H9 (cell line): ENCODE results near the gene ATP2B2. TPM values are rescaled to one million over a fixed set of nuclear protein-coding genes. Genes with fewer than 3 reads are reported as not detected.

Experiments used
- DNase-seq: peaks from one replicate; pipeline ENCODE4 v3.0.0-alpha.2; 2017
- H2AFZ ChIP-seq: one replicate; pipeline ENCODE4 v1.6.1; 2013; ENCODE audit warnings: mild to moderate bottlenecking, low read length, control low read depth, moderate library complexity
- H2AK5ac ChIP-seq: 2 replicates; pipeline ENCODE4 v1.6.1; 2013; ENCODE audit warnings: low read length, control low read depth, mixed read lengths; ENCODE audit not compliant: insufficient read length
- H2BK120ac ChIP-seq: one replicate; pipeline ENCODE4 v1.6.1; 2013; ENCODE audit warnings: low read depth, mild to moderate bottlenecking, low read length, control low read depth, inconsistent platforms; ENCODE audit not compliant: poor library complexity, severe bottlenecking
- H2BK12ac ChIP-seq: 2 replicates; pipeline ENCODE4 v1.6.1; 2013; ENCODE audit warnings: low read length, control low read depth, mixed read lengths, low read depth; ENCODE audit not compliant: insufficient read length
- H2BK15ac ChIP-seq: 2 replicates; pipeline ENCODE4 v1.6.1; 2013; ENCODE audit warnings: low read depth, low read length, control low read depth
- H2BK20ac ChIP-seq: one replicate; pipeline ENCODE4 v1.6.1; 2013; ENCODE audit warnings: low read depth, mild to moderate bottlenecking, low read length, control low read depth, inconsistent platforms; ENCODE audit not compliant: poor library complexity, severe bottlenecking
- H2BK5ac ChIP-seq: 2 replicates; pipeline ENCODE4 v1.6.1; 2013; ENCODE audit warnings: low read length, control low read depth, mixed read lengths; ENCODE audit not compliant: insufficient read length
- H3K14ac ChIP-seq: 2 replicates; pipeline ENCODE4 v1.6.1; 2013; ENCODE audit warnings: low read length, control low read depth; ENCODE audit not compliant: insufficient read depth
- H3K18ac ChIP-seq: 2 replicates; pipeline ENCODE4 v1.6.1; 2013; ENCODE audit warnings: low read depth, mild to moderate bottlenecking, mixed read lengths, low read length, control low read depth; ENCODE audit not compliant: insufficient read length
- H3K23ac ChIP-seq: 2 replicates; pipeline ENCODE4 v1.6.1; 2013; ENCODE audit warnings: low read length, control low read depth, mixed read lengths, low read depth; ENCODE audit not compliant: insufficient read length
- H3K23me2 ChIP-seq: 2 replicates; pipeline ENCODE4 v1.6.1; 2013; ENCODE audit warnings: low read depth, mild to moderate bottlenecking, mixed read lengths, low read length, control low read depth; ENCODE audit not compliant: insufficient read length, poor library complexity, severe bottlenecking
- H3K27ac ChIP-seq: 2 replicates; pipeline ENCODE4 v1.5.1; 2013; ENCODE audit warnings: low read length, control low read depth, mixed read lengths, low read depth; ENCODE audit not compliant: insufficient read length
- H3K27me3 ChIP-seq: 2 replicates; pipeline ENCODE4 v1.6.1; 2013; ENCODE audit warnings: low read length, control low read depth, inconsistent platforms; ENCODE audit not compliant: insufficient read depth
- H3K4ac ChIP-seq: 2 replicates; pipeline ENCODE4 v1.6.1; 2013; ENCODE audit warnings: low read depth, mild to moderate bottlenecking, control low read depth, inconsistent platforms, low read length, moderate library complexity
- H3K4me1 ChIP-seq: 2 replicates; pipeline ENCODE4 v1.6.1; 2013; ENCODE audit warnings: low read length, control low read depth, inconsistent platforms; ENCODE audit not compliant: insufficient read depth
- H3K4me2 ChIP-seq: 2 replicates; pipeline ENCODE4 v1.6.1; 2013; ENCODE audit warnings: low read length, control low read depth, mixed read lengths; ENCODE audit not compliant: insufficient read length, insufficient read depth
- H3K56ac ChIP-seq: 2 replicates; pipeline ENCODE4 v1.6.1; 2013; ENCODE audit warnings: low read depth, mild to moderate bottlenecking, mixed read lengths, low read length, control low read depth; ENCODE audit not compliant: insufficient read length
- H3K79me1 ChIP-seq: 2 replicates; pipeline ENCODE4 v1.6.1; 2013; ENCODE audit warnings: low read depth, mild to moderate bottlenecking, moderate library complexity, low read length, control low read depth, inconsistent platforms; ENCODE audit not compliant: insufficient read depth, poor library complexity, severe bottlenecking
- H3K79me2 ChIP-seq: 2 replicates; pipeline ENCODE4 v1.6.1; 2013; ENCODE audit warnings: low read length, control low read depth, inconsistent platforms; ENCODE audit not compliant: insufficient read depth
- H3K9ac ChIP-seq: 2 replicates; pipeline ENCODE4 v1.6.1; 2013; ENCODE audit warnings: low read length, control low read depth, mixed read lengths; ENCODE audit not compliant: insufficient read length; ENCODE audit errors: extremely low read depth
- H3K9me3 ChIP-seq: one replicate; pipeline ENCODE4 v1.6.1; 2013; ENCODE audit warnings: low read depth, low read length, inconsistent platforms; ENCODE audit not compliant: control insufficient read depth
- H3T11ph ChIP-seq: one replicate; pipeline ENCODE4 v1.6.1; 2013; ENCODE audit warnings: mild to moderate bottlenecking, low read length, control low read depth, inconsistent platforms
- H4K20me1 ChIP-seq: one replicate; pipeline ENCODE4 v1.6.1; 2013; ENCODE audit not compliant: control insufficient read depth, insufficient read length, insufficient read depth
- H4K5ac ChIP-seq: 2 replicates; pipeline ENCODE4 v1.6.1; 2013; ENCODE audit warnings: low read depth, mild to moderate bottlenecking, mixed read lengths, low read length, control low read depth; ENCODE audit not compliant: insufficient read length
- H4K8ac ChIP-seq: replicated peaks from 2 replicates; pipeline ENCODE4 v1.6.1; 2013; ENCODE audit warnings: low read length, control low read depth, mixed read lengths, low read depth; ENCODE audit not compliant: insufficient read length
- H4K91ac ChIP-seq: 2 replicates; pipeline ENCODE4 v1.6.1; 2013; ENCODE audit warnings: low read depth, mild to moderate bottlenecking, moderate library complexity, mixed read lengths, low read length, control low read depth; ENCODE audit not compliant: insufficient read length
- H3K27ac Mint-ChIP-seq, 3 experiments: 2 replicates in 2 of 3; 3 replicates in 1 of 3; pipeline ENCODE4 v1.8.0; 2020 to 2021; ENCODE audit warnings: mixed read lengths in 3 of 3, mild to moderate bottlenecking in 1 of 3, moderate library complexity in 1 of 3
- H3K27me3 Mint-ChIP-seq: 2 replicates; pipeline ENCODE4 v1.8.0; 2021; ENCODE audit warnings: low read depth, mild to moderate bottlenecking, moderate library complexity, mixed read lengths
- H3K36me3 Mint-ChIP-seq, 3 experiments: 2 replicates in 2 of 3; 3 replicates in 1 of 3; pipeline ENCODE4 v1.8.0; 2020 to 2021; ENCODE audit warnings: low read depth in 3 of 3, mixed read lengths in 3 of 3; ENCODE audit not compliant: insufficient read depth in 1 of 3
- H3K4me1 Mint-ChIP-seq, 2 experiments: 2 replicates each; pipeline ENCODE4 v1.8.0; 2020; ENCODE audit warnings: mixed read lengths in 2 of 2
- H3K4me3 Mint-ChIP-seq, 2 experiments: 2 replicates in 1 of 2; 3 replicates in 1 of 2; pipeline ENCODE4 v1.8.0; 2020 to 2021; ENCODE audit warnings: mild to moderate bottlenecking in 2 of 2, mixed read lengths in 2 of 2, moderate library complexity in 1 of 2
- H3K9me3 Mint-ChIP-seq, 2 experiments: 2 replicates in 1 of 2; 3 replicates in 1 of 2; pipeline ENCODE4 v1.8.0; 2020; ENCODE audit warnings: mild to moderate bottlenecking in 2 of 2, mixed read lengths in 2 of 2, moderate library complexity in 1 of 2
- CTCF ChIP-seq: fragments of 200-600 bp; sonication (generic); conservative IDR thresholded peaks from 3 replicates; pipeline ENCODE4 v1.8.0; 2021; ENCODE audit warnings: antibody characterized with exemption, mild to moderate bottlenecking
- WGBS: extraction: QIAGEN DNeasy Blood & Tissue Kit; methylation state at CpG from one replicate; pipeline ENCODE4 v1.1.7; 2013; ENCODE audit warnings: missing lambda C conversion rate, low lambda C conversion rate, mixed read lengths; ENCODE audit not compliant: insufficient read length; ENCODE audit errors: extremely low coverage; 5-methylcytosine and 5-hydroxymethylcytosine counted together
- total RNA-seq: library from RNA; stranded (reverse); gene quantifications from 2 replicates; pipeline ENCODE4 v1.2.1, GENCODE V29; 2021

ATP2B2 gene
- total RNA-seq, 1 experiment from 2014 or later, result 0.33 TPM

GRCh38 chr3:10454907-10455544 lies 50.4 kb downstream of the ATP2B2 start:
- H3K79me1 ChIP-seq, result no peaks in the 10 kb centered on the region
- peaks cover 26% of the 10 kb centered on the region for H3K27me3 Mint-ChIP-seq

More at GRCh38 chr3:10454907-10455544, 50.4 kb downstream of the ATP2B2 start:
- Mint-ChIP-seq H3K9me3 (no peaks in the 10 kb centered on the region; a peak in 1 of 5 replicates), H3K27ac (peak overlapping the region in 1 of 3 experiments; percentile 26; a peak in 1 of 7 replicates), H3K4me1 (peaks cover 0 to 9% of the 10 kb centered on the region in 2 experiments; a peak in 1 of 4 replicates), H3K36me3 (no peaks in the 10 kb centered on the region), H3K4me3 (no peak overlapping the region)
- DNase-seq, result no peak
- Histone ChIP-seq H3K9ac (no peak overlapping the region), H3K14ac (no peak overlapping the region; the same call in 1 of the 2 replicates), H2BK15ac (no peak overlapping the region), H4K5ac (no peak overlapping the region), H3K4me2 (no peak overlapping the region), H3K9me3 (no peaks in the 10 kb centered on the region), H3K27me3 (no peaks in the 10 kb centered on the region), H3K4ac (no peak overlapping the region), H3K27ac (no peak overlapping the region), H4K91ac (no peak overlapping the region), H2BK120ac (no peak overlapping the region), H3K56ac (no peak overlapping the region), H2AFZ (no peak overlapping the region), H3T11ph (no peak overlapping the region), H3K4me1 (no peaks in the 10 kb centered on the region), H4K8ac (no peak overlapping the region), H2BK5ac (no peak overlapping the region), H2BK20ac (no peak overlapping the region), H3K23ac (no peak overlapping the region), H3K18ac (no peak overlapping the region), H4K20me1 (no peaks in the 10 kb centered on the region), H2BK12ac (no peak overlapping the region), H3K23me2 (no peaks in the 10 kb centered on the region), H2AK5ac (no peak overlapping the region), H3K79me2 (no peaks in the 10 kb centered on the region)
- WGBS, result no CpG with 5 or more reads among the region's 1 CpG
- TF ChIP-seq CTCF, result no peak
